ENCODE data around the gene THAP2. TPM values are rescaled to one million over a fixed set of nuclear protein-coding genes. Genes with fewer than 3 reads are reported as not detected.

The THAP2 gene
- total RNA-seq, 1 donor from 2014 or later, result 5.2 TPM

- peaks cover 41% of the 10 kb centered on the region for H3K4me1 Mint-ChIP-seq (ENCODE audit: low read depth)
- H3K27me3 Mint-ChIP-seq (ENCODE audit: low read depth), result no peaks in the 10 kb centered on the region
- no peak for DNase-seq (ENCODE audit: low spot score)
- no peak for TF ChIP-seq CTCF (IDR thresholded peaks at IDR 0.05)
- H3K4me3 Mint-ChIP-seq (ENCODE audit: unreplicated experiment), result no peak overlapping the region
- no peaks in the 10 kb centered on the region for H3K9me3 Mint-ChIP-seq (ENCODE audit: low read depth)
- H3K36me3 Mint-ChIP-seq (ENCODE audit: low read depth), result peaks cover 37% of the 10 kb centered on the region
- peak overlapping the region; percentile 42 for H3K27ac Mint-ChIP-seq (ENCODE audit: unreplicated experiment)
These were observed 8.2 kb upstream of the THAP2 start for GRCh38 chr12:71655907-71656306.

GRCh38 chr12:71656740-71657139 is 7.4 kb upstream of the THAP2 start:
- no peak for TF ChIP-seq CTCF (IDR thresholded peaks at IDR 0.05)
- H3K27me3 Mint-ChIP-seq (ENCODE audit: low read depth), result no peaks in the 10 kb centered on the region
- no peaks in the 10 kb centered on the region for H3K9me3 Mint-ChIP-seq (ENCODE audit: low read depth)
- H3K4me3 Mint-ChIP-seq (ENCODE audit: unreplicated experiment), result no peak overlapping the region
- no peak for DNase-seq (ENCODE audit: low spot score)
- peaks cover 37% of the 10 kb centered on the region for H3K36me3 Mint-ChIP-seq (ENCODE audit: low read depth)
- H3K4me1 Mint-ChIP-seq (ENCODE audit: low read depth), result peaks cover 44% of the 10 kb centered on the region
- H3K27ac Mint-ChIP-seq (ENCODE audit: unreplicated experiment), result no peak overlapping the region

- Mint-ChIP-seq H3K27ac (ENCODE audit: unreplicated experiment) (peak overlapping the region; percentile 100), H3K27me3 (ENCODE audit: low read depth) (no peaks in the 10 kb centered on the region), H3K9me3 (ENCODE audit: low read depth) (no peaks in the 10 kb centered on the region), H3K36me3 (ENCODE audit: low read depth) (peaks cover 23% of the 10 kb centered on the region), H3K4me3 (ENCODE audit: unreplicated experiment) (peak overlapping the region; percentile 100), H3K4me1 (ENCODE audit: low read depth) (peaks cover 44% of the 10 kb centered on the region)
- DNase-seq (ENCODE audit: low spot score), result no peak
- TF ChIP-seq CTCF (IDR thresholded peaks at IDR 0.05), result no peak
These were observed 2.0 kb upstream of the THAP2 start for GRCh38 chr12:71661977-71662530.

- Mint-ChIP-seq H3K27ac (ENCODE audit: unreplicated experiment) (peak overlapping the region; percentile 100), H3K4me1 (ENCODE audit: low read depth) (peaks cover 40% of the 10 kb centered on the region), H3K36me3 (ENCODE audit: low read depth) (peaks cover 18% of the 10 kb centered on the region), H3K27me3 (ENCODE audit: low read depth) (no peaks in the 10 kb centered on the region), H3K4me3 (ENCODE audit: unreplicated experiment) (peak overlapping the region; percentile 100), H3K9me3 (ENCODE audit: low read depth) (no peaks in the 10 kb centered on the region)
- peak; percentile 94 for DNase-seq (ENCODE audit: low spot score)
- TF ChIP-seq CTCF (IDR thresholded peaks at IDR 0.05), result no peak
These were observed 1.1 kb upstream of the THAP2 start for GRCh38 chr12:71662849-71663560.

GRCh38 chr12:71664411-71665089 is 449 bp downstream of the THAP2 start:
- TF ChIP-seq CTCF (IDR thresholded peaks at IDR 0.05), result no peak
- no peaks in the 10 kb centered on the region for H3K27me3 Mint-ChIP-seq (ENCODE audit: low read depth)
- no peaks in the 10 kb centered on the region for H3K9me3 Mint-ChIP-seq (ENCODE audit: low read depth)
- H3K4me3 Mint-ChIP-seq (ENCODE audit: unreplicated experiment), result peak overlapping the region; percentile 100
- peaks cover 30% of the 10 kb centered on the region for H3K4me1 Mint-ChIP-seq (ENCODE audit: low read depth)
- peak overlapping the region; percentile 100 for H3K27ac Mint-ChIP-seq (ENCODE audit: unreplicated experiment)
- DNase-seq (ENCODE audit: low spot score), result no peak
- peaks cover 5% of the 10 kb centered on the region for H3K36me3 Mint-ChIP-seq (ENCODE audit: low read depth)
